GM21360 (cell line): Measurements from ENCODE around the gene LSM4.
A peak's percentile ranks its signal among the peaks of the same experiment; 100 is the strongest.

Experiments used
- ATAC-seq: cut with Tn5 transposase; IDR thresholded peaks from one replicate; pipeline ENCODE4 v1.9.1; 2021; ENCODE audit warnings: mild to moderate bottlenecking, moderate library complexity; ENCODE audit not compliant: unreplicated experiment

LSM4 gene

DNA sequence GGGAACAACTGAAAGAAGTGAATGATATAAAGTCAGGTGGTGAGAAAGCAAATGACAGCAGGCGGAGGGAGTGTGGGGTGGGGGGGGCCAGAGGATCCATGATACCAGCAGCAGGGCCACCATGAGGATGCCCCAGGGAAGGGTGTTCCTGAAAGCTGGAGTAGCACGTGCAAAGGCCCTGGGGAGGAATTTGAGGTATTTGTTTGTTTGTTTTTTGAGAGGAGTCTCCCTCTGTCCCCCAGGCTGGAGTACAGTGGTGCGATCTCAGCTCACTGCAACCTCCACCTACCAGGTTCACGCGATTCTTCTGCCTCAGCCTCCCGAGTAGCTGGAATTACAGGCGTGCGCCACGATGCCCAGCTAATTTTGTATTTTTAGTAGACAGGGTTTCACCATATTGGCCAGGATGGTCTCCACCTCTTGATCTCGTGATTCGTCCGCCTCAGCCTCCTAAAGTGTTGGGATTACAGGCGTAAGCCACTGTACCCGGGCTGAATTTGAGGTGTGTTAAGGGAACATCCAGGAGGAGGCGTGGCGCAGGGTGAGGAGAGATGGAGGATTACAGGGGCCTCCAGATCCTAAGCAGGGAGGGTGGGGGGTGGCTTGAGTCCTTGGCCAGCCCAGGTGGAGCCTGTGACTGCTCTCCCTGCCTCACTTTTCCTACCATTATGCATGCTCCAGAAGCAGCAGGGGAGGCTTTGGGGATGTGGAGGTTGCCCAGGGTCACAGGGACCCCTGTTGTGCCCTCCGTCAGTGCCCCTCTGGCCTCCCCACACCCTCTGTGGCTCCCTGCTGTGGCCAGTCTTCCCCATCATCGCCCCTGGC, 29.0 kb downstream of the LSM4 start:
- ATAC-seq, result no peak

- ATAC-seq, result no peak
These were observed 29.9 kb downstream of the LSM4 start for GRCh38 chr19:18292810-18293641.

DNA sequence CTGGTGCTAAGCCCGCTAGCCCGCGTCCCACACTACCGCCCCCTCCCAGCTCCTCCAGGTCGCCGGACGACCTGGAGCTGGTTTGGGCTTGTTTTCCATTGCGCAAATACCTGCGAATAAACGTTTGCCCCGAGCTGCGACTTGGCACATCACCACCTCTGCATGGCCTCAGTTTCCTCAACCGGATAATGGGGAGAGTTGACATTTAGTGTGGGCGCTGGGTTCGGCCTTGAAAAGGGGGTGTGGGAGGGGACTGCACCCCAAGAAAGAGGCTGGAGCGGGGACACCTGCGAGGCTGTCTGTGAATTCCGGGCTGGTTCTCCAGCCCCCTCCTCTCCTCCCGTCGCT, 30.4 kb downstream of the LSM4 start:
- ATAC-seq, result no peak

DNA sequence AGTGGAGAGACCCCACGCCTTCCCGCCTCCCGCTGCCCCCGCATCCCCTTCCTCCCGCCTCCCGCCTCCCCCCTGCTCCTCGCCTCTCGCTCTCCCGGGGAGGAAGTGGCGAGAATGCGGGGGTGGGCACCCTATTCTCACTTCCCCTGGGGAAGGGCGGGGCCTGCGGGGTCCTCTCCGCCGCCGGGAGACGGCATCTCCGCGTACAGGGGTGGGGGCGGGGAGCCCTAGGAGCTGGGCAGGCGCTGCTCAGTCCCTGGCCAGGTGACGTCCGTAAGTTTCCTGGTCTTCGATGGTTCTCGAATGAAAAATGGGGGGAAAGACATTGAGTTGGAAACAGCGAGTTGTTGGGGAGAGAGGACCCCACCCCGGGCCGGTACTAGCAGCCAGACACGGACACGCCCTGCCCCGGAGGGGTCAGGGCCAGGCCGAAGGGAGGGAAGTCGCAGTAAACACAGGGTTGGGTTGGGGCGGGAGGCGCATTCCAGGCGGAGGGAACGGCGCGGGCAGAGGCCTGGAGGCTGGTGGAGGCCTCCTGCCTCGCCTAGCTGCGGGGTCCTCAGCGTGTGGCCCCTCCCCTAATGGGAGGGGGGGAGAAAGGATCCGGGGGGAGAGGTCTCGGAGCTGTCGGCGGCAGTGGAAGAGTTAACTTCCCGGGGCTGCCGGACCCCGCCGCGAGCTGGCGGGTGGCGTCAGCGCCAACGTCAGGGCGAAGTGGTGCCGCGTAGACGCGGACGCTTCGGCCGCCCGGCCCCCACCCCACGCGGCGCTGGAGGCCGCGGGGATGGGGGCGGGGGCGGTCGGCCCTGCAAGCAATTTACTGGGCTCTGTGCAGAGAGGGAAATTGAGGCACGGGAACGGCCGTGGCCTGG, 31.1 kb downstream of the LSM4 start:
- no peak for ATAC-seq

DNA sequence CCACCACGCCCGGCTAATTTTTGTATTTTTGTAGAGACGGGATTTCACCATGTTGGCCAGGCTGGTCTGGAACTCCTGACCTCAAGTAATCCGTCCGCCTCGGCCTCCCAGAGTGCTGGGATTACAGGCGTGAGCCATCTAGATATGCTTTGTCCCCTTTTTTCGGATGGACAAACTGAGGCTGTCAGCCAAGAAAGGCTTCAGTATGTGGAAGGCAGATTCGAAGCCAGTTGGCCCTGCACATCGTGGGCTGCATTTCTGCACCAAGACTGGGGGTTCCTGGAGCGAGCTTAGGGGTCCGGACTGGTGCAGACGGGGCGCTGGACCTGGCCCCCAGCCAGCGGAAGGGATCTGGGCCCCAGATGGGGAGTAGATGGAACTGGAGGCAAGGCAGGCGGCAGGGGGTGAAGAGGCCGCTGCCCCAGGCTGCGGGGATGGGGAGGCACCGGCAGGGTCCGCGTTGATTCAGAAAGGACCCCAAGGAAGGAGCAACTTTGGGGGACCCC, 31.8 kb downstream of the LSM4 start:
- no peak for ATAC-seq

- ATAC-seq, result peak; percentile 37
These were observed 32.4 kb downstream of the LSM4 start for GRCh38 chr19:18290302-18291018.

DNA sequence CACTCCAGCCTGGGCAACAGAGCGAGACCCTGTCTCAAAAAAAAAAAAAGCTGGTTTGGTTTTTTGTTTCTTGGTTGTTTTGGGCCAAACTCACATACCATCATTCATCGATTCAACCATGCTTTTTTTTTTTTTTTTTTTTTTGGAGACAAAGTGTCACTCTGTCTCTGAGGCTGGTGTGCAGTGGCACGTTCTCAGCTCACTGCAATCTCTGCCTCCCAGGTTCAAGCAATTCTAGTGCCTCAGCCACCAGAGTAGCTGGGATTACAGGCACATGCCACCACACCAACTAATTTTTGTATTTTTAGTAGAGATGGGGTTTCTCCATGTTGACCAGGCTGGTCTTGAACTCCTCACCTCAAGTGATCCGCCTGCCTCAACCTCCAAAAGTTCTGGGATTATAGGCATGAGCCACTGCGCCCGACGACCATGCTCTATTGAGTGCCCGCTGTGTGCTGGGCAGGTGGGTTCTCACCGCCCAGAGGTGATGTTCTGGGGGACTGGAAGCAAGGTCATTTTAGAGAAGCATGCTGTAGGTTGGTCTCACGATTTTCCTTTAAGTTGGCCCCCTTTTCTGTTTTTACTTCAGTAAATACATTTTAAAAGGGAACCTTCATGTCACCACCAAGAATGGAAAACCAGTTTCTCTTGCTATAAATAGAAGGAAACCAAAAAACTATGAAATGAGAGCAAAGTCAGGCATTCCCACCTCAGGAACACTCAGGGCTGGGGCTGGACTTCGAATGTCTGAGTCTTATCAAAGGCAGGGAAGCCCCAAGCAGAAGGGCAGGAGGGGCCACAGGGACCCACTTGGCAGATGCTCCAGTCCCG, 33.2 kb downstream of the LSM4 start:
- ATAC-seq, result no peak

- no peak for ATAC-seq
These were observed 34.8 kb downstream of the LSM4 start for GRCh38 chr19:18287836-18288772.

- no peak for ATAC-seq
These were observed 35.8 kb downstream of the LSM4 start for GRCh38 chr19:18286973-18287635.

DNA sequence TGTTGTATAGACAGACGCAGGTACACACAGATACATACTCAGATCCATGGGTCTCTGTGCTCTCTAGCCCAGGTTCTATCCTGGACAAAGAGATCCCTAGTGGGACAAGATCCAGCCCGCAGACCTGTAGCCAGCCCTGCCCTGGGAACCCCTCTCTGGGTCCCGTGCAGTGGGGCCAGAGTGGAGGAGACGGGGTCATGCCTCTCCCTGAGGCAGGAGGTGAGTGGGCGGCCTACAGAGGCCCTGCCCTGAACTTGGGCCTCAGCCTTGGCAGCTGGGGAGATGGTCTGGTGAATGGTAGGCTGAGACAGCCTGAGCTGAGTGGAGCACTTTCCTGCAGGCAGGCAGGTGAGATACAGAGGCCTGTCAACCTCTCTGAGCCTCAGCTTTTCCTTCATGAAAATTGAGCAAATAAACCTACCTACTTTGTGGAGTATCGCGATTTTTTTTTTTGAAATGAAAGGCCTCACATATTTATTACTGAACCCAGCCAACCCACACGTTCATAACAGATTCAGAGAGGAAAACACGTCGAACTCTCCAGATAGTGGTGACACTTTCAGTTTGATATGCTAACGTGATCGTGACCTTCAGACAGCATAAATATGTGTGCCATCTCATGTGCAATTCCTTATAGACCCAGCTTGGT, 38.0 kb downstream of the LSM4 start:
- ATAC-seq, result no peak

- ATAC-seq, result no peak
These were observed 39.5 kb downstream of the LSM4 start for GRCh38 chr19:18283338-18283737.

GRCh38 chr19:18282788-18283141, 40.1 kb downstream of the LSM4 start:
- ATAC-seq, result no peak

- peak; percentile 14 for ATAC-seq
These were observed 40.7 kb downstream of the LSM4 start for GRCh38 chr19:18282021-18282787.

DNA sequence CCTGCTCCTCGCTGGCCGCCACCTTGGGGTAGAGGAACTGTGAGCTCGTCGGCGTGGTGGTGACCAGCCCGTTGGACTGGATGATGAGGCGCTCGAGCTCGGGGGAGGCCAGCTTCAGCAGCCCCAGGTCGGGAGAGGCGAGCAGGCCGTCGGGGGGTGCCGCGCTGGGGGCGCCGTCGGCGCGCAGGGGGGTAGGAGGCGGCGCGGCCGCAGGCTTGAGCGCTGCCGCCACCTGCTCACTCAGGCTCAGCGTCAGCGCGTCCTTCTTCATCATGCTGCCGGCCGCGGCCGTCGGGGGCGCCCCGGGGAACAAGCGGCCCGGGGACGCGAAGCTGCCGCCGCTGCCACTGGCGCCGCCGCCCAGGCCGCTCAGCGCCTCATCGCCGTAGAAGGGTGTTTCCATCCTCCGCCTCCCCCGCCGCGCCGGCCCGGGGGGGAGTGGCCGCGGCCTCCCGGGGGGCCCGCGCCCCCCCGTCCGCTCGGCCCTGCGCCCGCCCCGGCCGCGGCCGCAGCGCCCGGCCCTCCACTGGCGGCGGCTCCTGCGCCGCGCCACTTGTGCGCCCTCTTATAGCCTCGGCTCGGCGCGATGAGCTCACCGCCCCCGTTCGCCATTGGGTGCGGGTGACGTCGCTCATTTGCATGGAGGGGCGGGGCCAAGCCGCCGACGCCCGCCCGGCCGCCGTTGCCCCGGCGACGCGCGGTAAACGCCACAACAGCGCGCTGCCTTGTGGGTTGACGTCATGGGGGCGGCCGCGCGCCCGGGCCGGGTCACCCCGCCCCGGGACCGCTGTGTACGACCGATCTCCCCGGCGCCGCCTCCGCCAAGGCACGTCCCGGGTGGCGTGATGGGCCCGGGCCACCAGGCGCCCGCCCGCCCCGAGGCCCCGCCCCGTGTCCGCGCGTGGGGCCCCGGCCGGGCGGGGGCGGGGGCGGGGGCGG, 41.5 kb downstream of the LSM4 start, which contains the start of gene JUND:
JUND (minus strand) TSS at position 541 of the 939 bp plus-strand sequence; CDS start at position 403, 138 bp downstream.
- peak; percentile 55 for ATAC-seq

DNA sequence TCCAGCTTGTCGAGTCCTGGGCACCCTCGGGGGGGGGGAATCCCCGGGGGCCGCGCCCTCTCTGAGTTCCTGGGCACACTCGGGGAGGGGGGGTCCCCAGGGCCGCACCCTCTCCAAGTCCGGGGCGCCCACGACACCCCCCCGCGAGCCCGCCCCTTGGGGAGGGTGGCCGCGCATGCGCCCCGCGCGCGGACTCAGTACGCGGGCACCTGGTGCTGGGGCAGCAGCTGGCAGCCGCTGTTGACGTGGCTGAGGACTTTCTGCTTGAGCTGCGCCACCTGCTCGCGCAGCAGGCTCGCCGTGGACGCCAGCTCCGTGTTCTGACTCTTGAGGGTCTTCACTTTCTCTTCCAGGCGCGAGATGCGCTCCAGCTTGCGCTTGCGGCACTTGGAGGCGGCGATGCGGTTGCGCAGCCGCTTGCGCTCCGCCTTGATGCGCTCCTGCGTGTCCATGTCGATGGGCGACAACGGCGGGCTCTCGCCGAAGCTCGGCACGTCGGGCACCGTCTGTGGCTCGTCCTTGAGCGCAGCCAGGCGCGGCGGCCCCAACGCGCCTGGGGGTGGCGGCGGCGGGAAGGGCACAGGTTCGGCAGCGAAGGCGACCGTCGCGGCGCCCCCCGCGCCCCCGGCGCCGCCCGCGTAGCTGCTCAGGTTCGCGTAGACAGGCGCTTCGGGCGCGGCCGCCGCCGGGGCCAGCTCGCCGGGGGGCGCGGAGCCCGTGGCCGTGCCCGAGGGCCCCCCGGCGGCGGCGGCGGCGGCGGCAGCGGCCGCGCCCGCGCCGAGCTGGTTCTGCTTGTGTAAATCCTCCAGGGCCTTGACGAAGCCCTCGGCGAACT, 42.4 kb downstream of the LSM4 start:
- no peak for ATAC-seq
